Panc1 (cell line): Measurements from ENCODE around the gene DEGS2. TPM values are rescaled to one million over a fixed set of nuclear protein-coding genes. Genes with fewer than 3 reads are reported as not detected.

Experiments used
- ATAC-seq: fragments of 200-7000 bp; cut with Tn5 transposase; 2 replicates; pipeline ENCODE4 v1.9.1; 2020; ENCODE audit warnings: mild to moderate bottlenecking, moderate library complexity
- BruUV-seq: library from RNA; stranded (reverse); fragments of 400-500 nt; replicated peaks from 2 replicates; lab custom pipeline; 2021; lab: Mats Ljungman, UMichigan
- CTCF ChIA-PET: fragments of 300-600 bp; sonication (Branson Sonifier 250); formaldehyde crosslinking; loops from one replicate; lab custom pipeline; 2022; ENCODE audit warnings: antibody characterized with exemption; lab: Charles Lee
- POLR2A ChIA-PET: fragments of 300-600 bp; sonication (Branson Sonifier 250); formaldehyde crosslinking; loops from one replicate; lab custom pipeline; 2022; ENCODE audit warnings: antibody characterized with exemption; lab: Charles Lee
- DNase-seq: peaks from one replicate; pipeline ENCODE4 v3.0.0-alpha.2; 2010; ENCODE audit warnings: low read depth, low spot score
- H3K27ac ChIP-seq: 2 replicates; pipeline ENCODE4 v1.5.1; 2011; ENCODE audit warnings: mild to moderate bottlenecking, low read length, inconsistent platforms
- H3K27me3 ChIP-seq: fragments of 200-500 bp; sonication (Bioruptor generic); 2 replicates; pipeline ENCODE4 v1.6.0; 2014; ENCODE audit warnings: low read length, inconsistent platforms; ENCODE audit not compliant: control insufficient read depth, insufficient read depth
- H3K36me3 ChIP-seq: fragments of 200-500 bp; sonication (Bioruptor generic); 2 replicates; pipeline ENCODE4 v1.5.1; 2014; ENCODE audit warnings: inconsistent platforms, mild to moderate bottlenecking, low read length, moderate library complexity; ENCODE audit not compliant: control insufficient read depth, insufficient read depth
- H3K4me1 ChIP-seq: 2 replicates; pipeline ENCODE4 v1.5.1; 2011; ENCODE audit warnings: inconsistent platforms, mild to moderate bottlenecking, low read length, moderate library complexity; ENCODE audit not compliant: control insufficient read depth, insufficient read depth
- H3K4me3 ChIP-seq, 2 experiments: 2 replicates each; pipeline ENCODE4 v1.5.1; 2011 to 2012; ENCODE audit warnings: low read depth in 2 of 2, low read length in 2 of 2, mild to moderate bottlenecking in 2 of 2, inconsistent platforms in 1 of 2, moderate library complexity in 1 of 2
- H3K9me3 ChIP-seq: fragments of 200-500 bp; sonication (Bioruptor generic); 2 replicates; pipeline ENCODE4 v1.5.1; 2014; ENCODE audit warnings: low read depth, mild to moderate bottlenecking, inconsistent platforms, low read length, moderate library complexity; ENCODE audit not compliant: control insufficient read depth, insufficient read depth
- POLR2AphosphoS5 ChIP-seq: IDR thresholded peaks from 2 replicates; pipeline ENCODE4 v1.6.1; 2012; ENCODE audit warnings: mild to moderate bottlenecking, low read depth, low read length, moderate library complexity
- SIN3A ChIP-seq: IDR thresholded peaks from 2 replicates; pipeline ENCODE4 v1.6.1; 2012; ENCODE audit warnings: low read depth, mild to moderate bottlenecking, low read length, moderate library complexity, borderline replicate concordance; ENCODE audit not compliant: insufficient read depth
- TCF7L2 ChIP-seq: IDR thresholded peaks from 2 replicates; pipeline ENCODE4 v1.6.1; 2011; ENCODE audit warnings: mild to moderate bottlenecking, low read depth, low read length, inconsistent platforms
- in situ Hi-C: cut with HindIII; loops from 2 replicates; pipeline ENCODE4 v1.10.0; 2016; ENCODE audit warnings: low sequenced_read_pairs, low pct_unique_long_range_greater_than_20kb
- intact Hi-C: fragments of 100-400 bp; cut with micrococcal nuclease; formaldehyde crosslinking; loops from one replicate; pipeline ENCODE4 v1.10.0; 2022; ENCODE audit not compliant: unreplicated experiment
- total RNA-seq: library from RNA; stranded (reverse); gene quantifications from one replicate; pipeline ENCODE4 v1.2.1, GENCODE V29; 2021; ENCODE audit not compliant: unreplicated experiment
- TF ChIP-seq, protein P1 (sequence below): fragments of 450-650 bp; IDR thresholded peaks from 2 replicates; pipeline ENCODE4 v1.5.1; 2017; ENCODE audit warnings: mild to moderate bottlenecking
- TF ChIP-seq, protein P2 (sequence below), 2 experiments: IDR thresholded peaks; 2 replicates each; pipeline ENCODE4 v1.6.1; 2011 to 2012; ENCODE audit warnings: low read depth in 2 of 2, control low read depth in 1 of 2, low read length in 1 of 2, mild to moderate bottlenecking in 1 of 2, moderate library complexity in 1 of 2; ENCODE audit not compliant: insufficient read depth in 1 of 2

Gene DEGS2
- total RNA-seq, 1 experiment from 2014 or later, result 4.9 TPM

- in situ Hi-C loops (no loop called here), intact Hi-C loops (no loop called here)
- no peak for TF ChIP-seq POLR2AphosphoS5
- TF ChIP-seq, protein P1, sequence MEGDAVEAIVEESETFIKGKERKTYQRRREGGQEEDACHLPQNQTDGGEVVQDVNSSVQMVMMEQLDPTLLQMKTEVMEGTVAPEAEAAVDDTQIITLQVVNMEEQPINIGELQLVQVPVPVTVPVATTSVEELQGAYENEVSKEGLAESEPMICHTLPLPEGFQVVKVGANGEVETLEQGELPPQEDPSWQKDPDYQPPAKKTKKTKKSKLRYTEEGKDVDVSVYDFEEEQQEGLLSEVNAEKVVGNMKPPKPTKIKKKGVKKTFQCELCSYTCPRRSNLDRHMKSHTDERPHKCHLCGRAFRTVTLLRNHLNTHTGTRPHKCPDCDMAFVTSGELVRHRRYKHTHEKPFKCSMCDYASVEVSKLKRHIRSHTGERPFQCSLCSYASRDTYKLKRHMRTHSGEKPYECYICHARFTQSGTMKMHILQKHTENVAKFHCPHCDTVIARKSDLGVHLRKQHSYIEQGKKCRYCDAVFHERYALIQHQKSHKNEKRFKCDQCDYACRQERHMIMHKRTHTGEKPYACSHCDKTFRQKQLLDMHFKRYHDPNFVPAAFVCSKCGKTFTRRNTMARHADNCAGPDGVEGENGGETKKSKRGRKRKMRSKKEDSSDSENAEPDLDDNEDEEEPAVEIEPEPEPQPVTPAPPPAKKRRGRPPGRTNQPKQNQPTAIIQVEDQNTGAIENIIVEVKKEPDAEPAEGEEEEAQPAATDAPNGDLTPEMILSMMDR, result no peak
- TF ChIP-seq, protein P2, sequence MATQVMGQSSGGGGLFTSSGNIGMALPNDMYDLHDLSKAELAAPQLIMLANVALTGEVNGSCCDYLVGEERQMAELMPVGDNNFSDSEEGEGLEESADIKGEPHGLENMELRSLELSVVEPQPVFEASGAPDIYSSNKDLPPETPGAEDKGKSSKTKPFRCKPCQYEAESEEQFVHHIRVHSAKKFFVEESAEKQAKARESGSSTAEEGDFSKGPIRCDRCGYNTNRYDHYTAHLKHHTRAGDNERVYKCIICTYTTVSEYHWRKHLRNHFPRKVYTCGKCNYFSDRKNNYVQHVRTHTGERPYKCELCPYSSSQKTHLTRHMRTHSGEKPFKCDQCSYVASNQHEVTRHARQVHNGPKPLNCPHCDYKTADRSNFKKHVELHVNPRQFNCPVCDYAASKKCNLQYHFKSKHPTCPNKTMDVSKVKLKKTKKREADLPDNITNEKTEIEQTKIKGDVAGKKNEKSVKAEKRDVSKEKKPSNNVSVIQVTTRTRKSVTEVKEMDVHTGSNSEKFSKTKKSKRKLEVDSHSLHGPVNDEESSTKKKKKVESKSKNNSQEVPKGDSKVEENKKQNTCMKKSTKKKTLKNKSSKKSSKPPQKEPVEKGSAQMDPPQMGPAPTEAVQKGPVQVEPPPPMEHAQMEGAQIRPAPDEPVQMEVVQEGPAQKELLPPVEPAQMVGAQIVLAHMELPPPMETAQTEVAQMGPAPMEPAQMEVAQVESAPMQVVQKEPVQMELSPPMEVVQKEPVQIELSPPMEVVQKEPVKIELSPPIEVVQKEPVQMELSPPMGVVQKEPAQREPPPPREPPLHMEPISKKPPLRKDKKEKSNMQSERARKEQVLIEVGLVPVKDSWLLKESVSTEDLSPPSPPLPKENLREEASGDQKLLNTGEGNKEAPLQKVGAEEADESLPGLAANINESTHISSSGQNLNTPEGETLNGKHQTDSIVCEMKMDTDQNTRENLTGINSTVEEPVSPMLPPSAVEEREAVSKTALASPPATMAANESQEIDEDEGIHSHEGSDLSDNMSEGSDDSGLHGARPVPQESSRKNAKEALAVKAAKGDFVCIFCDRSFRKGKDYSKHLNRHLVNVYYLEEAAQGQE (IDR thresholded peaks at IDR 0.05; ENCODE audit: insufficient read depth in 1 of 2, low read depth in 2 of 2, low read length in 1 of 2), result no peak
- no peak for TF ChIP-seq TCF7L2
- TF ChIP-seq SIN3A, result no peak
- ChIA-PET CTCF (no interaction called here), POLR2A (no interaction called here)
- Histone ChIP-seq H3K27me3 (no peaks in the 10 kb centered on the region), H3K9me3 (no peaks in the 10 kb centered on the region), H3K4me3 (no peak overlapping the region), H3K4me1 (no peaks in the 10 kb centered on the region), H3K27ac (no peak overlapping the region), H3K36me3 (no peaks in the 10 kb centered on the region)
- DNase-seq, result no peak
- no peak for ATAC-seq
- BruUV-seq, result no TSS peak
These were observed 31.5 kb downstream of the DEGS2 start for GRCh38 chr14:100127853-100128455.

DNA sequence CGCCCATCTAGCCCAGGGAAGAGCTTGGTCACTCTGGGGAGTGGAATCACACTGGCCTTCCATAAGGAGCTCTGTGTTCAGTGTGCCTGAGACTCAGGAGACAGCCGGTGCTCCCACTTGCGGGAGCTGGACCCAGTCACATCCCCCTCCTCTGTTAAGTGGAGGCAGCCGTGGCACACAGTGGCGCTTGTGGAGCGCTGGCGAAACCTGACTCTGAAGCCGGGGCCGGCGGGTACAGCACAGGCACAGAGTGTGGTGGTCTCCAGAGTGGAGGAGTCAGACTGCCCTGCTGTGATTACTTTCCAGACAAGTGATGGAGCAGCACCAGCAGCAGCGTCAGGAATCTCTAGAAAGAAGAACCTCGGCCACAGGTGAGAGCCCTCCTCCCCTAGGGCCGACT lies 33.0 kb downstream of the DEGS2 start:
- in situ Hi-C loops, result no loop called here
- intact Hi-C loops, result no loop called here
- no peaks in the 10 kb centered on the region for H3K36me3 ChIP-seq
- POLR2A ChIA-PET, result no interaction called here
- TF ChIP-seq POLR2AphosphoS5, result no peak
- TF ChIP-seq, protein P2 (IDR thresholded peaks at IDR 0.05; ENCODE audit: insufficient read depth in 1 of 2, low read depth in 2 of 2, low read length in 1 of 2), result no peak
- TF ChIP-seq SIN3A, result no peak
- TF ChIP-seq, protein P1, result no peak
- TF ChIP-seq TCF7L2, result no peak
- no TSS peak for BruUV-seq
- no peak overlapping the region for H3K4me3 ChIP-seq
- CTCF ChIA-PET, result no interaction called here
- DNase-seq (no peak), ATAC-seq (no peak)
- H3K27ac ChIP-seq, result no peak overlapping the region
- H3K4me1 ChIP-seq, result no peaks in the 10 kb centered on the region
- H3K9me3 ChIP-seq, result no peaks in the 10 kb centered on the region
- H3K27me3 ChIP-seq, result no peaks in the 10 kb centered on the region
